GM20000 (cell line): ENCODE results near the gene EID2B.
A peak's percentile ranks its signal among the peaks of the same experiment; 100 is the strongest.

ENCODE experiments used
- DNase-seq: peaks from one replicate; pipeline ENCODE4 v3.0.0; 2012; ENCODE audit warnings: low spot score
- CTCF ChIP-seq: IDR thresholded peaks from 2 replicates; pipeline ENCODE4 v1.5.1; 2012; ENCODE audit warnings: mild to moderate bottlenecking, control low read depth; ENCODE audit errors: extremely low read depth, missing control alignments

EID2B gene

DNA sequence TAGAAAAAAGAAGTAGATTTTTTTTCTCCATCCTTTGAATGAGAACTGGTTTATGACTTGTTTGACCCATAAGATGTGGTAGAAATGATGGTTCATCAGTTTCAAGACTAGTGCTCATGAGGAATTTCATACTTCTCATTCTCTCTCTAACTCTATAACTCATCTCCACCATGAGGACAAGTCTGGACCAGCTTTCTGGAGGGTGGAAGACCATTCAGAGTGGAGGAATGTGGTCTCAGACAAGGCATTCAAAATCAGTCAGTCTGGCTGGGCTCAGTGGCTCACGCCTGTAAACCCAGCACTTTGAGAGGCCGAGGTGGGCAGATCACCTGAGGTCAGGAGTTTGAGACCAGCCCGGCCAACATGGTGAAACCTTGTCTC is 10.8 kb upstream of the EID2B start:
- no peak for TF ChIP-seq CTCF
- no peak for DNase-seq

GRCh38 chr19:39542206-39542605 is 9.6 kb upstream of the EID2B start:
- DNase-seq: no peak
- TF ChIP-seq CTCF: no peak

- no peak for TF ChIP-seq CTCF
- no peak for DNase-seq
These were observed 7.7 kb upstream of the EID2B start for GRCh38 chr19:39540333-39540673.

DNA sequence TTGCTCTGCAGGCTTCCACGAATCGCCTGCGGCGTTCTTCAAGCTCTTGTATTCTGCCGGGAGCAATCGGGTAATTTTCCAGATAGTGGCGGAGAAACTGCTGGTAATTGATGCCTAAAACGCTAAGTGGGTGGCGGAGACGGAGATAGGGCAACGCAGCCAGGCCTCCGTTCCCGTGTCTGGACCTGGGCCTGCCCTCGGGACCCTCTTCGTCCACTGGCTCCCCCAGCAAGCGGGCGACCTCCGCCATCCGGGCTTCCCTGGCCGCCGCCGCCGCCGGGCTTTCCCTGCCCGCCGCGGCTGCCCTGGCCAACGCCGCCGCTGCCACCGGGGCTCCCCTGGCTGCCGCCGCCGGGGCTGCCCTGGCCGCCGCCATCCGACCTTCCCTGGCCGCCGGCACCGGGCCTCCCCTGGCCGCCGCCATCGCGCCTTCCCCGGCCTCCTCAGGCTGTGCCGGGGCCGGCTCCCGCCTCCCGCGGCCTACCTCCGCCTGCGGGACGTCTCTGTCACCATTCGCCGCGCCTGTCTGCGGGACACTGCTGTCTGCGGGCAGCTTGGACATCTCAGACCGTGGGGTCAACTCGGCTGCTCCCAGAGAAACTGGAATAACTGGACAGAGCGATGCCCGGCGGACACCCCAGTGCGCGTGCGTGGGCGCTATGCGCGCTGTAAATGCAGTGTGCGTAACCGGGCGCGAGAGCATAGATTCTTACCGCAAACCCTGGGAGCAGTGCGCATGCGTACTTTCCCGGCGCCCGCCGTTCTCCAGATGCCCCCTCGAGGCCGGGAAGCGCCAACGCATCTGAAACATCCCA is 7.1 kb upstream of the EID2B start, which contains the start of gene EID2:
TSS of gene EID2 (minus strand) at position 644 of the 815 bp plus-strand sequence. CDS start at position 562, 82 bp downstream.
- TF ChIP-seq CTCF: peak; percentile 59
- peak; percentile 97 for DNase-seq

- DNase-seq: no peak
- no peak for TF ChIP-seq CTCF
These were observed 6.5 kb upstream of the EID2B start for GRCh38 chr19:39539165-39539517.

DNA sequence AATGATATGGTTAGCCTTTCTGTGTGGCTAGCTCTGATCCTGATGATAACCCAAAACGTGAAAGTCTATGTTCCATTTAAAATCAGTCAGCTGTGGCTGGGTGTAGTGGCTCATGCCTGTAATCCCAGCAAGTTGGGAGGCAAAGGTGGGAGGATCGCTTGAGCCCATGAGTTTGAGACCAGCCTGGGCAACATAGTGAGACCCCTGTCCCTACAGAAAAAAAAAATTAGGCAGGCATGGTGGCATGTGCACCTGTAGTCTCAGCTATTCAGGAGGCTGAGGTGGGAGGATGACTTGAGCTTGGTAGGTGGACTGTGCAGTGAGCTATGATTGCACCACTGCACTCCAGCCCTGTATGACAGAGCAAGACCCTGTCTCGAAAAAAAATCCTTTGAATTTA is 1.1 kb upstream of the EID2B start:
- no peak for DNase-seq
- TF ChIP-seq CTCF: no peak

DNA sequence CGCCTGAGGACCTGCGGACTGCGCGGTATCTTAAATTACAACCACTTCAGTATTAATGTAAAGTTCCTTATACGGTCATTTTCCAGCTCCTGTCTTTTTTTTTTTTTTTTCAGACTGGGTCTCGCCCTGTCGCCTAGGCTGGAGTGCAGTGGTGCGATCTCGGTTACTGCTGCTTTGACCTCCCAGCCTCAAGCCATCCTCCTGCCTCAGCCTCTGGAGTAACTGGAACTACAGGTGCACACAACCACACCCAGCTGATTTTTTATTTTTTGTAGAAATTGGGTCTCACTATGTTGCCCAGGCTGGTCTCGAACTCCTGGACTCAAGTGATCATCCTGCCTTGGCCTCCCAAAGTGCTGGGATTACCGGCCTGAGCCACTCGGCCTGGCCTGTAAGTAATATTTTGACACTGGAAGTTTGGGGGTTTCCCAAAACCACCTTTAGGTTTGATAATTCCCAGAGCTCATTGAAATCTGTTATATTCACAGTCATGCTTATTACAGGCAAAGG is 406 bp upstream of the EID2B start:
- no peak for TF ChIP-seq CTCF
- no peak for DNase-seq
